ENCODE data around the gene KIAA1671.
"Not testable (repeated sequence)": the region's sequence is repeated elsewhere in the genome, so short reads cannot be mapped to it uniquely, and the experiment has no call there.

Gene KIAA1671

GRCh38 chr22:25177226-25177625 lies 224.7 kb downstream of the KIAA1671 start:
- no peak for DNase-seq

- DNase-seq, result no peak
These were observed 225.4 kb downstream of the KIAA1671 start for GRCh38 chr22:25177895-25178294.

GRCh38 chr22:25178348-25178747 lies 225.8 kb downstream of the KIAA1671 start:
- DNase-seq, result not testable (repeated sequence)

GRCh38 chr22:25178869-25179631 lies 226.5 kb downstream of the KIAA1671 start:
- DNase-seq, result not testable (repeated sequence)

GRCh38 chr22:25182131-25183110 lies 229.9 kb downstream of the KIAA1671 start:
- no peak for DNase-seq

GRCh38 chr22:25183949-25184619 lies 231.6 kb downstream of the KIAA1671 start:
- no peak for DNase-seq

GRCh38 chr22:25186140-25186539 lies 233.6 kb downstream of the KIAA1671 start:
- DNase-seq, result no peak

GRCh38 chr22:25187469-25187868 lies 235.0 kb downstream of the KIAA1671 start:
- DNase-seq, result no peak

GRCh38 chr22:25192406-25192805 lies 239.9 kb downstream of the KIAA1671 start:
- DNase-seq, result no peak

GRCh38 chr22:25193130-25193529 lies 240.6 kb downstream of the KIAA1671 start:
- no peak for DNase-seq

GRCh38 chr22:25193548-25193947 lies 241.0 kb downstream of the KIAA1671 start:
- no peak for DNase-seq

GRCh38 chr22:25196326-25196725 lies 243.8 kb downstream of the KIAA1671 start:
- no peak for DNase-seq

GRCh38 chr22:25197340-25197739 lies 244.8 kb downstream of the KIAA1671 start:
- no peak for DNase-seq

- DNase-seq, result no peak
These were observed 247.4 kb downstream of the KIAA1671 start, which contains the start of gene CRYBB3 for GRCh38 chr22:25199731-25200520. TSS of gene CRYBB3 (plus strand) at chr22:25199858. CDS start at chr22:25201397, 1,539 bp downstream.

GRCh38 chr22:25200967-25201366 lies 248.5 kb downstream of the KIAA1671 start:
- DNase-seq, result no peak

GRCh38 chr22:25201557-25202273 lies 249.2 kb downstream of the KIAA1671 start:
- no peak for DNase-seq

- DNase-seq, result peak; percentile 76
These were observed 249.9 kb downstream of the KIAA1671 start for GRCh38 chr22:25202290-25202921.

- DNase-seq, result no peak
These were observed 250.6 kb downstream of the KIAA1671 start for GRCh38 chr22:25203082-25203481.

- DNase-seq, result not testable (repeated sequence)
These were observed 252.0 kb downstream of the KIAA1671 start for GRCh38 chr22:25204547-25204946.

GRCh38 chr22:25205847-25206246 lies 253.3 kb downstream of the KIAA1671 start:
- no peak for DNase-seq

- DNase-seq, result no peak
These were observed 254.5 kb downstream of the KIAA1671 start for GRCh38 chr22:25206998-25207397.

All from stimulated activated CD8-positive, alpha-beta memory T cell treated with anti-CD3 and anti-CD28 coated beads, Interleukin-4, amount 100 ng/mL, for 48 hours (primary cell).